GM06990 (cell line): ENCODE results near the gene TM7SF2.

Experiments
- DNase-seq: peaks from one replicate; pipeline ENCODE4 v3.0.0-alpha.2; 2011; ENCODE audit not compliant: insufficient read length; ENCODE audit errors: extremely low read depth
- H3K27me3 ChIP-seq: replicated peaks from 2 replicates; pipeline ENCODE4 v1.6.0; 2011; ENCODE audit warnings: low read length; ENCODE audit not compliant: control insufficient read depth, insufficient read depth
- H3K36me3 ChIP-seq: 2 replicates; pipeline ENCODE4 v1.5.1; 2011; ENCODE audit warnings: low read length; ENCODE audit not compliant: control insufficient read depth, insufficient read depth
- H3K4me3 ChIP-seq: replicated peaks from 2 replicates; pipeline ENCODE4 v1.5.1; 2011; ENCODE audit warnings: low read depth, mild to moderate bottlenecking, control low read depth, low read length
- TF ChIP-seq, protein P1 (sequence below): IDR thresholded peaks from 2 replicates; pipeline ENCODE4 v1.5.1; 2011; ENCODE audit warnings: low read length, control low read depth, mild to moderate bottlenecking, inconsistent platforms; ENCODE audit not compliant: insufficient read depth, poor library complexity, severe bottlenecking

The TM7SF2 gene

DNA sequence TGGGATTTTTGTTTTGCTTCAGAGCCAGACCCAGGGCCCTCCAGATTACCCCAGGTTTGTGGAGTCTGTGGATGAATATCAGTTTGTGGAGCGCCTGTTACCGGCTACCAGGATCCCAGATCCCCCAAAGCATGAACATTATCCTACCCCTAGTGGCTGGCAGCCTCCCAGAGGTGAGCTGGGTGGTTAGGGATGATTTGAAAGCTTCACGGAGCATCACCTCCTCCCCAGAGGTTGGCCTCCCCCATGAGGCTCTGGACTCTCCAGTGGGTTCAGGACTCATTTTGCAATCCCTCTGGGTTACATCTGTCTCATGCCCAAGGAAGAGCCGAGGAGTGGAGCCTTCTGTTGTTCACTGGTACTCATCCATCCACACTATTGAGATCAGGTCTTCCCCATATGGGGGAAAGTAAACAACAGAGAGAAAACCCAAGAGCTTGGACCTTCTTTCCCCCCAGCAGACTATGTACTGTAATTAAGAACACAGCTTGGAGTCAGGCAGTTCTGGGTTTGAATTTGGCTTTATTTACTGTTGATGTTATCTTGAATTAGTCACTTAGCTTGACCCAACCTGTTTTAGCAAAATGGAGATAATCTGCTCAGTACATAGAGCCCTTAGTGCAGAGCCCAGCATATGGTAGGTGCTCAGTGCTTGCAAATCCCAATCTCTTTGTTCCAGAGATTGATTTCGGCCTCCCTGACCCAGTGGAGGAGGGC is 13.0 kb downstream of the TM7SF2 start:
- peaks cover 48% of the 10 kb centered on the region for H3K36me3 ChIP-seq
- DNase-seq = no peak
- H3K27me3 ChIP-seq = no peaks in the 10 kb centered on the region
- TF ChIP-seq, protein P1, sequence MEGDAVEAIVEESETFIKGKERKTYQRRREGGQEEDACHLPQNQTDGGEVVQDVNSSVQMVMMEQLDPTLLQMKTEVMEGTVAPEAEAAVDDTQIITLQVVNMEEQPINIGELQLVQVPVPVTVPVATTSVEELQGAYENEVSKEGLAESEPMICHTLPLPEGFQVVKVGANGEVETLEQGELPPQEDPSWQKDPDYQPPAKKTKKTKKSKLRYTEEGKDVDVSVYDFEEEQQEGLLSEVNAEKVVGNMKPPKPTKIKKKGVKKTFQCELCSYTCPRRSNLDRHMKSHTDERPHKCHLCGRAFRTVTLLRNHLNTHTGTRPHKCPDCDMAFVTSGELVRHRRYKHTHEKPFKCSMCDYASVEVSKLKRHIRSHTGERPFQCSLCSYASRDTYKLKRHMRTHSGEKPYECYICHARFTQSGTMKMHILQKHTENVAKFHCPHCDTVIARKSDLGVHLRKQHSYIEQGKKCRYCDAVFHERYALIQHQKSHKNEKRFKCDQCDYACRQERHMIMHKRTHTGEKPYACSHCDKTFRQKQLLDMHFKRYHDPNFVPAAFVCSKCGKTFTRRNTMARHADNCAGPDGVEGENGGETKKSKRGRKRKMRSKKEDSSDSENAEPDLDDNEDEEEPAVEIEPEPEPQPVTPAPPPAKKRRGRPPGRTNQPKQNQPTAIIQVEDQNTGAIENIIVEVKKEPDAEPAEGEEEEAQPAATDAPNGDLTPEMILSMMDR = no peak
- H3K4me3 ChIP-seq = no peak overlapping the region

DNA sequence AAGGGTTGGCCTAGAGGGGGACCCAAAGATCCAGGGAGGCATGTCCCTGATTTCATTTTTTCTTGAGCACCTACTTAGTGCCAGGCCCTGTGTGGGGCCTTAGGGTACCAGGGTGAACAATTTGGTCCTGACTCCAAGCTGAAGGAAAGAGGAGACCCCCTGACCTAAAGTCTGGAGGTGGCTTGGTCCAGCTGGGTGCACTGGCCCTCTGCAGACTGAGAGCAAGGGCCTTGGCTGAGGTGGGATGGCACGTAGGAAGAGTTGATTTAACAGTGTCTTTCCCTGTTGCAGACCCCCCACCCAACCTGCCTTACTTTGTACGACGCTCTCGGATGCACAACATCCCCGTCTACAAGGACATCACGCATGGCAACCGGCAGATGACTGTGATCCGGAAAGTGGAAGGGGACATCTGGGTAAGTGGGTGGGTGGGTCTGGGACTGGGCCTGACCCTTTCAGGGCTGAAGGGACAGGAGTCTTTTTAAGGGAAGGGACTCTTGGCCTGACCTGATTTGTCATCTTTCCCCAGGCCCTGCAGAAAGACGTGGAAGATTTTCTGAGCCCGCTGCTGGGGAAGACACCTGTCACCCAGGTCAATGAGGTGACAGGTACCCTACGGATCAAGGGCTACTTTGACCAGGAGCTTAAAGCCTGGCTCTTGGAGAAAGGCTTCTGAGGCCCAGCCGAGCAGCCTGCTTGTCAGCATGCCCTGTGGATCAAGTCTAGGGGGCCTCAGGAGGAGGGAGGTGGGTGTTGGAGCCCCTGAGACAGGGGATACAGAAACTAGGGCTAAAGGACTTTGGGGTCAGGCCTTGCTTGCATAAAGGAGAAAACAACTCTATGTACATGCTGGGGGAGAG is 13.8 kb downstream of the TM7SF2 start:
- H3K36me3 ChIP-seq = peaks cover 50% of the 10 kb centered on the region
- no peaks in the 10 kb centered on the region for H3K27me3 ChIP-seq
- TF ChIP-seq, protein P1 = no peak
- DNase-seq = no peak
- no peak overlapping the region for H3K4me3 ChIP-seq

DNA sequence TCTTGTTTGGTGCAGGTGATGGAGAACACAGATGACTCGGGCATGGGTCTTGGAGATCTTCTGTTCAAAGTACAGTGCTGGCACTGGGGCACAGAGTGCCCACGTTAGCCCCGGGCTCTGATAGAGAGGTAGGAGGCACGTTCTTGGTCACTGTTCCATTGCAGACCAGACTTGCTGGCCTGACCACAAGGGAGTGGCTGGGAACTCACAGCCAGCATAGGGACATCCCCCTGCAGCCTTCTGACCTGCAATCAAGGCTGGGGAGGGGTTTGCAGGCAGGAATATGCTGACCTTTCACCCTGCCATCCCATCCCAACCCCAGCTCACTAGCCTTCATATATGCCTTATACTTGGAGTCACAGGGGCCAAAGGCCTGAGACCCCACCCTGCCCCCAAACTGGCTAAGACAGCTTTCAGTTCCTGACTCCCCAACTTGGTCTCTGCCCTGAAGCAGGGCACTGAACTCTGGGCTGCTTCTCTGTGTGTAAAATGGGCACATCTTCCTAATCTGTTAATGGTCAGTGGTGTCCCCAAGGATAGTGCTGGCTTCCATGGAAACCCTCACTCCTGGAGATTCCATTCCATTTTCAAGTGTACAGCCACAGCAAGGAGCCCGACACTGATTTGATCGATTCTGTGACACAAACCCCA is 15.1 kb downstream of the TM7SF2 start:
- TF ChIP-seq, protein P1 = no peak
- peaks cover 60% of the 10 kb centered on the region for H3K36me3 ChIP-seq
- no peaks in the 10 kb centered on the region for H3K27me3 ChIP-seq
- DNase-seq = no peak
- no peak overlapping the region for H3K4me3 ChIP-seq

DNA sequence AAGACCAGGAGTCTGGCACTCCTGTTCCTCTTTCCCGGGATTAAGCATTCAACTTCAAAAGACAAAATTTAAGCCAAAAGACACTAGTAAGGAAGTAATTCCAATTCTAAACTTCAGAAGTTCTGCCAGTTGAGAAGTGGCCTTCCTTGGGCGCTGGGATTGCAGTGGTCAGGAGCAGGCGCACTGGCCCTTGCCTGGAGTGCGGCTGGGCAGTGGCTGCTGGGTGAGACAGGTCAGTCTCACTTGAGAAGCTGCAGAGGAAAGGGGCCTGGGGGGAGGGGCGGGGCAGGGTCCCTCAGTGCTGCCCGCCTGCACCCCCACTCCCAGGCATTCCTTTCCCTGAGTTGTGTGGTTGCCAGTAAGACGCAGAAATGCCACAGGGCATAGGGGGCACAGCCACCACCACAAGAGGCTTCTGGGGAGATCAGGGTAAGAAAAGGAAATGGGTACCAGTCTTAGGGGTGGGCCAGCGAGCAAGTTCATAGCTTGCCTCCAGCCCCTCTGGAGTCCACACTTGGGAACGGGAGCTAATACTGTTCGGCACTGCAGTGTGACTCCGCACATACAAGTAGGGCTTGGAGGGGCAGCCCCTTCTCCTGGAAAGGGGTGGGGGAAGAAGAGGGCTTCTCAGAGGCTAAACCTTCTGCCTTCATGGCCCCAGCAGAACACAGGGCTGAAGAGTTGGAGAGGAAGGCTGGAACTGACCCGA is 16.0 kb downstream of the TM7SF2 start:
- Histone ChIP-seq H3K27me3 (no peaks in the 10 kb centered on the region), H3K36me3 (peaks cover 65% of the 10 kb centered on the region), H3K4me3 (no peak overlapping the region)
- DNase-seq = no peak
- TF ChIP-seq, protein P1 = no peak
